Pons (tissue), 1 donor: Measurements from ENCODE around the gene GNA14.
A peak's percentile ranks its signal among the peaks of the same experiment; 100 is the strongest.
"Not testable (repeated sequence)": the region's sequence is repeated elsewhere in the genome, so short reads cannot be mapped to it uniquely, and the experiment has no call there.

Source experiments
- DNase-seq: peaks from one replicate; pipeline ENCODE4 v3.0.0-alpha.2; 2016; ENCODE audit warnings: low spot score

The GNA14 gene

DNA sequence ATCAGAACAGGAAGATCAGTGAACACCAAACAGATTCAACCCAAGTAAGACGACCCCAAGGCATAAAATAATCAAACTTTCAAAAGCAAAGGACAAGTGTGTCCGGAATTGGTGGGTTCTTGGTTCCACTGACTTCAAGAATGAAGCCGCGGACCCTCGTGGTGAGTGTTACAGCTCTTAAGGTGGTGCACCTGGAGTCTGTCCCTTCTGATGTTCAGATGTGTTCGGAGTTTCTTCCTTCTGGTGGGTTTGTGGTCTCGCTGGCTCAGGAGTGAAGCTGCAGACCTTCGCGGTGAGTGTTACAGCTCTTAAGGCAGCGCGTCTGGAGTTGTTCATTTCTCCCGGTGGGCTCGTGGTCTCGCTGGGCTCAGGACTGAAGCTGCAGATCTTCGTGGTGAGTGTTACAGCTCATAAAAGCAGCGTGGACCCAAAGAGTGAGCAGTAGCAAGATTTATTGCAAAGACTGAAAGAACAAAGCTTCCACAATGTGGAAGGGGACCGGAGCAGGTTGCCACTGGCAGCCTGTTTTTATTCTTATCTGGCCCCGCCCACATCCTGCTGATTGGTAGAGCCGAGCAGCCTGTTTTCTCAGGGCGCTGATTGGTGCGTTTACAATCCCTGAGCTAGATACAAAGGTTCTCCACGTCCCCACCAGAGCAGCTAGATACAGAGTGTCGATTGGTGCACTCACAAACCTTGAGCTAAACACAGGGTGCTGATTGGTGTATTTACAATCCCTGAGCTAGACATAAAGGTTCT is 158.5 kb downstream of the GNA14 start:
- not testable (repeated sequence) for DNase-seq

- no peak for DNase-seq
These were observed 159.5 kb downstream of the GNA14 start for GRCh38 chr9:77488439-77489126.

DNA sequence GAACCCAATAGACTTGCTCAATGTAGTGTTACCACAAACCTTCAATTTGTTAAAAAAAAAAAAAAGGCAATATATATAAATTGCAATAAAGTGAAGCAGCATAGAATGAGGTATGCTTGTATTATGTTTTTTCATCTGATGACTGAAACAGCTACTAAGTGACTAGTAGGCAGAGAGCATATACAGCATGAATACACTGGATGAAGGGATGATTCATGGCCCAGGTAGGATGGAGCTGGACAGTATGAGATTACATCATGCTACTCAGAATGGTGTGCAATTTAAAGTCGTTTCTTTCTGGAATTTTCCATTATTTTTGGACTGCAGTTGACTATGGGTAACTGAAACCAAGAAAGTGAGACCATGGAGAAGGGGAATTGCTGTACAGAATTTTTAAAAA is 161.2 kb downstream of the GNA14 start:
- DNase-seq = no peak

DNA sequence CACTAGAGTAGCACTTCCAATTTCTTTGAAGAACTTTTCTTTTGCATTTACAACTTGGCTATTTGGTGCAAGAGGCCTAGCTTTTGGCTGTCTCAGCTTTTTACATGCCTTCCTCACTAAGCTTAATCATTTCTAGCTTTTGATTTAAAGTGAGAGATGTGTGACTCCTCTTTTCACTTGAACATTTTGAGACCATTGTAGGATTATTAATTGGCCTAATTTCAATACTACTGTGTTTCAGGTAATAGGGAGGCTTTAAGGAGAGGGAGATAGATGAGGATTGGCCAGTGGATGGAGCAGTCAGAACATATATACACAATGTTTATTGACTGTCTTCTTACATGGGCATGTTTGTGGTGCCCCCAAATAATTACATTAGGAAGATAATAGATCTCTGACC is 161.7 kb downstream of the GNA14 start:
- DNase-seq = no peak

DNA sequence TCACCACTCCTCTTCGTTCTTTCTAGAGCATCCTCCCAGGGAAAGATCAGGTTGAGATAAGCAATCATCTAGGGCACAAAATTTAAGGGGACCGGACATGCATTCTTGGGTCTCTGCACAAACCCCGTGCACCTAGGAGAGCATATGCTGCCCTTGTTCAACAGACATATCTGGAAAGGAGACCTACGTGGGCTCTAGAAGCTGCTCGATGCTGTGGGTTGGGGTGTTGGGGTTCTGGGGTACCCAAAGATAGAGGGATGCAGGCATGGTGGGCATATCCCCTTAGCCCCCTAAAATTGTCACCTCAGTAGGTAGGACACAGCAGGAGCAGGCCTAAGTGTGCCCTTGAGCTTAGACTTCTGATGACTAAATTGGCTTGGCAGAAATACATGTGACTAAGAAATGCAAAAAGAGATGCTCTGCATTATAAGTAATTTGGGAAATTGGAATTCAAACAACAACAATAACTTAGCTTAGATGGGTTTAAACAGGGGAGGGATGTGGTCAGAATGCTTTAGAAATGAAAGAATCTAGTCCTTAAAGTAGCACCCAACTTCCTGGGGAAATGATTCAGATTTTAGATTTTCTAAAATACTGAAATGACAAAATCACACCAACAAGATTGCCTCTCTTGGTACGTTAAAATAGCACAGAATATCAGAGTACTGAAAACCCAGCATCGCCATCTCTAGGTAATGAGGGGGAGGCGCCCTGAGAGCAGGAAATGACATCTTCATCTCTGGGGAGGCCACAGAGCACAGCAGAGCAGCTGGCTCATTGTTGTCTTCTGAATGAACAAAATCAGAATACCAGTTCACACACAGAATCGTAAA is 172.3 kb downstream of the GNA14 start:
- DNase-seq = no peak

DNA sequence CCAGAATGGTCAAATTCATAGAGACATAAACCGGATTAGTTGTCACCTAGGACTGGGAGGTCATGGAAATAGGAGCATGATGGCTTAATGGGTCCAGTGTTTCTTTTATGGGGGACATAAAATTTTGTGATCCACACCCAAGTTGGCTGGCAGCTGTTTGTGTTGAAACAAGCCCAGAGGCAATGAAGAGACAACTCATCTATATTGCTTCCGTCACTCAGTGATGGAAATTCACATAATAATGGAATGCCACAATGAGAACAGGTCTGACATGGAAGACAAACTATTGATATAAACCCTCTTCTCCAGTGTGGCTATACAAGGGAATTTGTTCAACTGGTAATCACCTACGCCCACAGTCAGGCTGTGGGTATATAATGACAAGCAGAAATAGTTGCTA is 173.2 kb downstream of the GNA14 start:
- no peak for DNase-seq

DNA sequence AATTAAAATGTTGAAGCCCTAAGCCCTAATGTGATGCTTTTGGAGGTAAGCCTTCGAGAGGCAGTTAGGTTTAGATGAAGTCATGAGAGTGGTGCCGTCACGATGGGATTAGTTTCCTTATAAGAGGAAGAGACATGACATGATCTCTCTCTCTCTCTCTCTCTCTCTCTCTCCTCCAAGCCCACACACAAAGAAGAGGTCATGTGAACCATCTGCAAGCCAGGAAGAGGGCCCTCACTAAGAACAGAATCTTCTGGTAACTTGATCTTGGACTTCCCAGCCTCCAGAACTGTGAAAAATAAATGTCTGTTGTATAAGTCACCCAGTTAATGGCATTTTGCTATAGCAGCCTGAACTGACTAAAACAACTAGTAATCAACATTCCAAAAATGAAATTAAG is 175.5 kb downstream of the GNA14 start:
- no peak for DNase-seq

- DNase-seq = no peak
These were observed 176.6 kb downstream of the GNA14 start for GRCh38 chr9:77471572-77471971.

- no peak for DNase-seq
These were observed 178.4 kb downstream of the GNA14 start for GRCh38 chr9:77469515-77470231.

DNA sequence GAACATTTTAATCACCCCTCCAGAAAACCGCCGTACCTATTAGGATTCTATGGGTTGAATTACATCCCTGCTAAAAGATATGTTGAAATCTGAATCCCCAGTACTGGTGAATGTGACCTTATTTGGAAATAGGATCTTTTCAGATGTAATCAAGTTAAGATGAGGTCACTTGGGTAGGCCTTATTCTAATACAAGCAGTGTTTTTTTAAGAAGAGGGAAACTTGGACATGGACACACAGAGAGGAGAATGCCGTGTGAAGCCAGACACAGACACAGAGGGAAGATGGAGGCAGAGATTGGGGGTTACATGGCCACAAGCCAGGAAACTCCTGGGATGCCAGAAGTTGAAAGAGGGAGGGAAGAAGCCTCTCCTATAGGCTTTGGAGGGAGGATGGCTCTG is 183.5 kb downstream of the GNA14 start:
- no peak for DNase-seq

DNA sequence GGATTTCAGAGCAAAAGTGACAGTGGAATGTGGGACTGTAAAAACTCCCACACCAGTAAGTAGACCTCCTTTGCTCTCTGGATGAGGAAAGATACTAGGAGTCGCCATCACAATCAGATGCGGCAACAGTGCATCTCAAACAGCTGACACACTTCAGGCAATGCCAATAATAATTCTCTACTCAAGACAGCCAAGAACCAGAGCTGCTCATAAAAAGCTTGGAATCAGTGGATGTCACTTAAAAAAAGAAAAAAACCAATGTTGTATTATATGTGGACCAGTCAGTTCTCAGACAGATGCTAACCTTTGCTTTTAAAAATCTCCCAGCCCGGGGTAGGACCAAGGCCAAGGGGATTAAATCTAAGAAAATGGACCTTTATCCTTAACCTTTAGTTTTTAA is 185.0 kb downstream of the GNA14 start:
- DNase-seq = no peak

- no peak for DNase-seq
These were observed 186.1 kb downstream of the GNA14 start for GRCh38 chr9:77462066-77462465.

DNA sequence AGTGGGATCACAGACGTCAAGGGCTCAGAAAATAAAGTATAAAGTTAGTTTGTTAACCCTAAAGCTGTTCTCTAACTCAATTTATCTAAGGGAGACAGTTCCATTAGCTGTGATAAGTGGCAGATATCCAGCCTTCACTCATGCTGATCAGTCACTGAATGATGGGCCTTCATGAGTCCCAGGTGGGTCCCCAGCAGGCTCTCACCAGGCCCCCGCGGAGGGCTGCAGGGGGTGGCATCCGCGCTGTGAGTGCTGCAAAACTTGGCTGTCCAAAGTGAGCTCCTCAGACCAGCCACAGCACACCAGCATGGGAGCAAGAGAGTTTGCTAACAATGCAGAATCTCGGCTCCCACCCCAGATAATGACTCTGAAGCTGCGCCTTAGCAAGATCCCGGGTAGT is 187.2 kb downstream of the GNA14 start:
- no peak for DNase-seq

DNA sequence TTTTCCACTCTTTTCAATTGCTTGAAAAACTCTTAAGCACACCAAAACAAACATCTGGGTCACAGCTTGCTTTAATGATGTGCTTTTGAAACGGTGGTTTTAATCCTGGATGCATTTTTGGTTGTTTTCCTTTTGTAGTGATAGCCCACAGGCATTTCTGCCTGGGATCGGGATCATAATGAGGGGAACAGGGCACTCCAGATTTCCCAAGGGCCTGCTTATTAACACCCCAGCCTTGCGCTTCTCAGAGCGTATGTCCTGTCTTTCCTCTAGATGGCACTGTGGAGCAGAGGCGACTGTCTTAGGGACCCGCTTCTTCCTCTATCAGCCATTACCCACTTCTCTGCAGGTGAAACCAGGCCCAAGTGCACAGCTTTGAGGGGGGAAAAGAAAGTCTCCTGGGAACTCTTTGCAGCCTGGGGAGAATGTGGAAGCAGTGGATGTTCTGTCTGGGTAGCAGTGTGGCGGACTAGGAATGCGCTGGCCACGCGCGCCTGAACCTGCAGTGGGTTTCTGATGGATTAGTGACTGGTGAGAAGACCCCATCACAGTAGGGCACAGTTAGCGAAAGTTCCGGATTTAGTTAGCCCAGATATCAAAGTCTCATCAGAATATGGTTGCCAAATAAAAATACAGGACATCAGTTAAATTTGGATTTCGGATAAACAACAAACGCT is 190.1 kb downstream of the GNA14 start:
- DNase-seq = peak; percentile 91

- peak; percentile 97 for DNase-seq
These were observed 191.2 kb downstream of the GNA14 start for GRCh38 chr9:77456829-77457437.

GRCh38 chr9:77455312-77455927 is 192.7 kb downstream of the GNA14 start:
- DNase-seq = no peak

GRCh38 chr9:77454663-77455062 is 193.5 kb downstream of the GNA14 start:
- DNase-seq = no peak

GRCh38 chr9:77453825-77454647 is 194.1 kb downstream of the GNA14 start:
- no peak for DNase-seq

DNA sequence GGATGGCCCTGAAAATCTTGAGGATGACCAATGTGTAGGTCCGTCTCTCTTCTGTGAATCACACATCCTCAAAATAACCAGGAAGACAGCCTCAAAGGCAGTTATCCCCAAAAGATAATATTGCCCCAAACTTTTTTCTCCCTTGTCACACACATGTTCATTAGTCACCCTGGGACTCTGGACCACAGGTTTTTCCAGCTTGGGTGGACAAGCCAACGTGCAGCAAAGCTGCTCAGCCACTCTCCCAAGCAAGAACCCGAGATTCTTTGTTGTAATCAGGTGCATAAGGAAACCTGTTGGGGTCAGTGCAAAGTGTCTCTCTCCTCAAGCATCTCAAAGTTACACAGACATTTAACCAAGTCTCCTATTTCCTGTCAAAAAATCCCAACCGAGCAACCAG is 196.6 kb downstream of the GNA14 start:
- no peak for DNase-seq

- no peak for DNase-seq
These were observed 198.0 kb downstream of the GNA14 start for GRCh38 chr9:77450085-77450475.
